GM21619 (cell line): ENCODE measurements around the gene GJA5.

Source experiments
- ATAC-seq: cut with Tn5 transposase; IDR thresholded peaks from one replicate; pipeline ENCODE4 v1.9.1; 2021; ENCODE audit not compliant: unreplicated experiment

The GJA5 gene

DNA sequence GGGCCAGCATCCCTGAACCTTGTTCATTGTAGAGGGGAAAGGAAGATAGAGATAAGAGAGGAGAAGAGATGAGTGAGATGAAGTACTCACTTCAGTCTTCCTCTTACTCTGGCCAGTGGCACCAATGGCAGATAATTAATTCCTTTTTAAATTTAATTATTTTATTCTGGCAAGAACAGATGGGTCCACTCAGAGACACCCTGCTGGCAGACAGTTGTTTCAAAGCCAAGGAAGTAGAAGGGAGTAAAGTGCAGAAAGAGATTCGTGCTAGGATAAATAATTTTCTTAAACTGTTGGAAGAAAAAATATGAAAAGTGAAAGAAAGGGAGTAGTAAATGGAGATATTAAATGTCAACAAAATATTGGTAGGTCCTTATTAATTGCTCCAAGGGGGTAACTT is 7.7 kb upstream of the GJA5 start:
- ATAC-seq = no peak

DNA sequence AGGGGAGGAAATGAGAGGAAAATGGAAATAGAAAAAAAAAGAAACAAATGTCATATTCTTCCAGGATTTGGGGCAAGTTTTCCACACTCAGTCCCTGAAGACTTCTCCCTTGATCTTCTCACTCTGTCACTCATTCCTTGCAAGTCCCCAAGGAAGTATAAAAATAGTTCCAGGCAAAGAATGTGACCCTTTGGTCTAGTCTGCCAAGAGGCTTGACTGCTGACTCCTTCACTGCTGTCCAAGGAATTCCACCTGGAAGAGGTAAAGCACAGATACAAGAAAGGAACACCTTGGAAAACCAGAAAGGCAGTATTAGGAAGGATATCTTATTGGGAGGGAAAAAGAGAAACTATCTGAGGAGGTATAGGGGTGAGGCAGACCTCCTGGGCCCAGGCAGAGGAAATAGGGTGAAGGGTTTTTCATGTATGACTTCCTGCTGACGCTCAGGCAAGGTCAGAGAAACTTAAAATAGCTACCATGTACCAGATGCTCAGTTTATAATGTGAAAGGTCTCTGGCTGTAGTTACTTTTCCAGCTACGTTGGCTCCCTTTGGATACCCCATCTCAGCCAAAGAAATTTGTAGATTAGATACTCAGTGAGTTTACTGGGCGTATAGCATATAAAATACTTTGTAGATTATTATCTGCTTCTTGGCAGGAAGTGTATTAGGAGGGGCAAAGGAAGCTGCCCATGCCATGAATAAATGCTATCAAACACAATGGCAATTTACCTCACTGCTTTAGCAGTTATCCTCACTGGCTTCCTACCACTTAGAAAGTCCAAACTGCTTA is 2.0 kb upstream of the GJA5 start:
- no peak for ATAC-seq

DNA sequence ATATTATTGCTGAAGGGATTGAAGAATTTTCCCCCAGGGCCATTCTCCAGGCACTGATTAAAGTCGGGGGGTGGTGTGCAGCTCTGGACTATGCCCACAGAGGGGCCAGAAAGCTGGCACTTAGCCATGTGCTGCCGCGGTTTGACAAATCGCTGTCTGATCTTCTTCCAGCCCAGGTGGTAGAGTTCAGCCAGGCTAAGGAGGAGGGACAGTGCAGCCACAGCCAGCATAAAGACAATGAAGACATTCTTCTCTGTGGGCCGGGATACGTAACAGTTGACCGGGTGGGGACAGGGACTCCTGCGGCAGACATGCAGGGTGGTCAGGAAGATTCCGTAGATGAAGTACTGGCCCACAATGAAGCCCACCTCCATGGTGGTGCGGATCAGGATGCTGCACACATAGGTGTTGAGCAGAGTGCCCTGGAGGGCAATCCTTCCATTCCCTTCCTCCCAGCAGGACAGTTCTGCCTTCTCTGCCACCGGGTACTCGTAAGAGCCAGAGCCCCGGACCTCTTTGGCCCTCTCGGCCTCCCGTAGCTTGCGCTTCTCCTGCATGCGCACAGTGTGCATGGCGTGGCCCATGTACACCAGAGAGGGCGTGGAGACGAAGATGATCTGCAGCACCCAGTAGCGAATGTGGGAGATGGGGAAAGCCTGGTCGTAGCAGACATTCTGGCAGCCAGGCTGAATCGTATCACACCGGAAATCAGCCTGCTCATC is 1.9 kb downstream of the GJA5 start:
- ATAC-seq = no peak

DNA sequence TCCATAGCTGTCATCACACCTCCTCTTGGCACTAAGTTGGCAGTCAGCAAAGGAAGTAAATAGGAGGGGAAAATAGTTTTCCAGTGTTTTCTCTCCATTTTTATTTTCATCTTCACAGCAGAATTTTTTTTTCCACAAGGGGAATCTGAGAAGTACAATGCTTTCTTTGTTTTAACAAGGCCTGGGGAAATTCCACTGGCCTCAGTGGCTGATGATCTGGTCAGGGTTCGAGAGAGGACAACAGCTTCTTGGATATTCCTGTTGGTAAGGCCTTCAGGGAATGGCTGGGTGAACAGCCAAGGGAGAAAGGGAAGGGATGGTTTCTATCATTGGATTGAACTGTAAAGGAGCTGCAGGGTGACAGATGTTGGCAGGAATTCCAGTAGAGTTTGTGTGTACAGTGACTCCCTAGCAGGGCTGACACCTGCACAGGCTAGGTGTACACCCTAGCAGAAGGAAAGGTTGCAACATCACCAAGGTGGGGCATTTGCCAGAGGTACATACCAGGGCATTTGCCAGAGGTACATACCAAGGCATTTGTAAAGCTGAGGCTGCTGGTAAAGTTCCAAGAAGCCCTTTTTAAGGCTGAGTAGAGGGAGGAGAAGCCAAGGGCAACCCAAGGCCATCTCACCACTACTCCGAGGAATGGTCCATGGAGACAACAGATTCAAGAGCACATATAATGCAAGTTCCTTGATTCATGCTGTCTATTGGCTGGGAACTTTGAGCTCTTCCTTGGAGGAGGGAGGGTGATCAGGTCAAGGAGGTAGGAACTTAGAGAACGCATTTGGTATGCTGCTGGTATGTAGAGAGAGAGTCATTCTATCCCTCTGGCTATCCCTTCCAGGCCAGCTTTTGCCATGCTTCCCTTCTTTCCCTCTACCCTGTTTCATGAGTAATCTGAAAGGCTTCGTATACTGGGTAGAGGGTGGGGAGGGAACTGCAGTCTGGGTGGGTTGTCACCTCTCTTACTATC is 3.1 kb downstream of the GJA5 start:
- no peak for ATAC-seq

DNA sequence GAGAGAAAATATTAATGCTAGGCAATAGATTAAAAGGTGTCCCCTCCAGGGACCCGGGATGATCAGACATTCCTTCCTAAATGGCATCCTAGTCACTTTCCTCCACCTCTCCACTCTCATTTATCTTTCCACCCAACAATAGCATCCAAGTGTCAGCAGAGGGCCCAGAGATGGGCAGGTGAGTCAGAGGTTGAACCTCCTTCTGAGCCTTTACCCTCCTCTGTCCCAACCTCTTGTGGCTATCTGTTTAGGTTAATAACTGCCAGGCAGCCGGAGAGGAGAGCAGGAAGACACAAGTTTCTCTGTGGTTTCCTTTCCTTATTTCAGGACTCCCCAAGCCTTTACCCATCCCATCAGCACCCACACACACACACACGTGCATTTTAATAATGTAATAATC is 4.1 kb downstream of the GJA5 start:
- ATAC-seq = no peak

DNA sequence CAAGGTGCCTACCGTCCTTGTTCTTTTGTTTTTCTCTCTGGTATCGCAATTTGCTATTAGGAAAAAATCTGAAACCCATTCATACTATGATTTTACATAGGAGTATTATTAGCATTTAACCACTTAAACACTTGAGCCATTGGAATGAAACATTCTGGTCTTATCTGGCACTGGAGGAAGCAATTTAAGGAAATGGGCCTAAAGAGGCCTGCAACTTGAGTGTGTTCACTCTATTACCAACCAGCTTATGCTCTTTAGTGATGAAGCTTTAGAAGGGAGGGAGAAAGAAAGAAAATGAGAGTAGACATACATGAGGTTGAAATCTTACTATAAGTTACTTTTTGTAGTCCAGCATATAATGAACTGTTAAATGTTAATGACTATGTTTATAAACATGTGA is 5.7 kb downstream of the GJA5 start:
- ATAC-seq = no peak

DNA sequence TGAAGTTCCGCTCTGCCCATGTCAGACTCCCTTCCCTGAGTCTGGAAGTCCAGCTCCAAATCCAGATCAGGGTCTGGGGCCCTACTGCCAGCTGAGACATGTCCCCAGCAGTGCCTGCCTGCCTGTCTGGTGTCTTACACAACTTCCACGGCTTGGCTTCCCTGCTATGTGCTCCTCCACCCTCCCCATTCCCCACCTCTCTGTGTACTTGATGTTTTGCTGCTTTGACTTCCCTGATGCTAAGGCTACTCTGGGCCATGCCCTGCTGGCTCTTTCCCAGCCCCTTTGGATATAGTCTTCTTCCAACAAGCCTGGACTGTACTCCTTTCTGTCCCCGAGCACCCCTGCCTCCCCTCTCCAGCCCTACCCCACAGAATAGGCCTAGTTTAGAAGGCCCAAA is 7.3 kb downstream of the GJA5 start:
- ATAC-seq = no peak

DNA sequence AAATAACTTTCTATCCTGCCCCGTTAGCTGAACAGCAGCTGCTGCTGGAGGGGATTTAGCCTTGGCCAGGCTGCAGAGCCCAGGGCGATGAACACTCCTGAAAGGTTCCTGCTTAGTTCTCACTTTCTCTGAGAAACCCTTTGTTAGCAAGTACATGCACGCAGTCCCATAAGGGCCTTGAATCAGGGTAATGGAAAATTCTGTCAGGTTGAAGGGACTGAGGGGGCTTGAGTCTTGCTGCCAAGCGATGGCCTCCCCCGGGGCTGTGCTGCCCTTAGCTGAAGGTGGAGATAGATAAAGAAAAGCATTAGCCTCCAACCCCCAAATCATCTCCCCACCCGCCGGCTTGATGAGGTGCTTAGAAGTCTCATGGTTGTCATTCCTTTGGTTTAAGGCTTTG is 7.9 kb downstream of the GJA5 start:
- no peak for ATAC-seq

DNA sequence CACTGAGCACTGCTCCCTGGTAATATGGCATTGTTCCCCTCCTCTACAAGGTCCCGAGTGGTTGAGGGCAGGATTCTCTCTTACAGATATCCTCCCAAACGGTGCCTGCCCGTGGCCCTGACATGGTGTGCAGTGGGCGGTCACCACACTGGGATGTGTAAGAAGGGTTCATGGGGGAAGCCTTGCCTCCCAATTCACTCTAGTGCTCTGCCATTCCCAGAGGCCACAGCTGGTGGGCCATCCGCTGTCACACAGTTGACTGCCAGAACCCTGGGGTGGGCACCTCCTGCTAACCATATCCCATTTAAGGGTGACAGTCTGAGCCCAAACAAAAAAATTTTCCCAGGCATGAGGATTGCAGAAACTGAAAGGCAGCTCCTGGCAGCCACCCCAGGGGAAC is 9.1 kb downstream of the GJA5 start:
- no peak for ATAC-seq

DNA sequence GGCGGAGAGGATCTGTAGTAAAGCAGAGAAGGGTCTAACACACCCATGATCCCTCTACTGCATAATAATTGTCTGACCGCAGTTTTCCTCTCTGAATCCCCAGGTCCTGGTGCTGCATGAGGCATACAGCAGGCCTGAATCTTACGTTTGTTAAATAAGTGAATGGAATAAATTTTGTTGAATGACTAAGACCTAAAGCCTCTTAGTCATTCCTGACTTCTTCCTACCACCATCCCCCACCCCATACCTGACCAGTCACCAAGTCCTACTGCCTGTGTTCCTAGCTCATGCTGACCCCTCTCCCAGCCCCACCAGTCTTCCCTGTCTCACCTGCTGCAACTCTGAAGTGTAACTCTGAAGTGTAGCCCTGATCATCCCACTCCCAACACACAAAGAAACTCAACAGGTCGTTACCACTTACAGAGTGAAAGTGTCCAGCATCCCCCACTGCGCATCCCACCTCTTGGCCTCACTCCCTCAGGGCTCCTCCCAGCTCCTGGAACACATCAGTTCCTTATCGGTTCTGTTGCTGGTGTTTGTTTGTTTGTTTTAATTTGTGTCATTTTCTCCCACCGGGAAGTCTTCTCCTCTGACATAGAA is 9.7 kb downstream of the GJA5 start:
- no peak for ATAC-seq

DNA sequence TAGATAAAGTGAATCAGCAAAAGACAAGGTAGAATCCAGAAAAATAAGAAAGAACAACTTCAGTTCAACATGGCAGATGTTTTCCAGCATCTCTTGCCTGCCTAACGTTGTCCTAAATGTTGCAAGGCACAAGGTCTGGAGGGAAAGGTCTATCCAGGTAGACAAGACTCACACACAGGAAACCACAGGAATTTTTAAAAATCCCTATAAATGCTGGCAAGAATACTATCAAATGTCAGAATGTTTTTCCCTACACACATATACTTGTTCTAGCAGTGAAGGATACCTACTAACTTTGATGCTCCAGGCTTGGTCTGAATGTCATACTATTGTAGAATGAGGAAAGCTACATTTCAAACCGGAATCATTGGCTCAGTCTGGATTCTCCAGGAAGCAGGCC is 10.6 kb downstream of the GJA5 start:
- ATAC-seq = no peak

DNA sequence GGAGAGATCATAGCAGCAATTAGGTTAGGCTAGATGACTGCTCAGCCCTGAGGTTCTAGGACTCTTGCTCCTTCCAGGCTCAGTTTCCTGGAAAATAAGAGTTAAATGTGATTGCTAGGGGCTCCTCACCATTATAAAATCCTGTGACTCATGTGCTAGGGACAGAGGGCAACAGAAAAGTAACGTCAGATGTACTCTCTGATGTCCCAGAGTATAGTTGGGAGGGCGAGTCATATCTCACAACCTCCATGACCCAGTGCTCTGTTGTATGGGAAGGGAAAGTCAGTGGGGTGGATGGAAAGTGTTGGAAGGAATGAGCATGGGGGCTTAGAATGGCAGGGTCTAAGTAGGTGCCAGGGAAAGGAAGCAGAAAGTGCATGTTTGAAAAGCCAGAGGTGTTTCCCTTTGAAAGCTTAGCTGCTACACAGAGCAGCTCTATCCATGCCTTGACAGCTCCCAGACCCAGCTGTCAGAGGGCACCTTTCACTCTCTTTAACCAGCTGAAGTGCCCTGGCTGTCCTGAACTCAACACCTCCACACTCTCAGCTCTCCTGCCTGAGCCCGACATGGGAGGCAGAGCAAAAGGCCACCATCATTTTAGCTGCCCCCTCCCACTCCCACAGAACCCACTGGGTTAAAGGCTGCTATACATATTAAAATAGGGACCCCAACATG is 11.6 kb downstream of the GJA5 start:
- ATAC-seq = no peak

DNA sequence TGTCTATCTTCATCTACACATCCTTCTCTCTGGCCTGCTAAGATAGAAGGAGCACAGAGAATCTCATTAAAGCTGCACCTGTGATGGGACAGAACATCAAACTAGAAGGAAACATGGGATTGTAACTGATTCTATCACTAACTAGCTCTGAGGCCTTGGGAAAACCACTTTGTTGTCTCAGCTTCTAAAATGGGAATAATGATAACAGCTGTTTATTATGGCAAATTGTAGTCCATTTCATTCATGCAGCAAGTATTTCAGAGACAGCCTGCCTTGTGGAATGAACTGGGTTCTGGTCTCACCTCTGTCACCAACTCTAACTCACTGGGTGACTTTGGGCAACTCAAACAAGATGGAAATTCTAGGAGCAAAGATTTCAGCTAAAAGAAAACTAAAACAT is 12.4 kb downstream of the GJA5 start:
- ATAC-seq = no peak

DNA sequence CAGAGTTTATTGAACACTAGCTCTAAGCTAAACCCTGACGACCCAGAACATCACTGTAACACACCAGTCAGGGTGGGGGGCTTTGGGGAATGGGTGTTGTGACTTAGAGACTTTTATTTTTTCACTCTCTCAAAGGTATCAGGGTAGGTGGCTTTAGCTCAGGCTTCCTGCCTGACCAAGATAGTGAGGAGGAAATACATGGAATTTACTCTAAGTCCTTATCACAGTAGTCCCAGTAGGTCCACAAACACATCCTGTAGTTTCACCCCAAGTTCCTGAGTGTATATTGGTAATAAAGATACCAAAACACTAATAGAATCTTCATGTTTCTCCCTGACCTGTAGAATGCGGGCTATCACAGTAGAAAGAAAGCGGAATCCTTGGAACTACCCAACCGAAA is 15.1 kb downstream of the GJA5 start:
- ATAC-seq = no peak

DNA sequence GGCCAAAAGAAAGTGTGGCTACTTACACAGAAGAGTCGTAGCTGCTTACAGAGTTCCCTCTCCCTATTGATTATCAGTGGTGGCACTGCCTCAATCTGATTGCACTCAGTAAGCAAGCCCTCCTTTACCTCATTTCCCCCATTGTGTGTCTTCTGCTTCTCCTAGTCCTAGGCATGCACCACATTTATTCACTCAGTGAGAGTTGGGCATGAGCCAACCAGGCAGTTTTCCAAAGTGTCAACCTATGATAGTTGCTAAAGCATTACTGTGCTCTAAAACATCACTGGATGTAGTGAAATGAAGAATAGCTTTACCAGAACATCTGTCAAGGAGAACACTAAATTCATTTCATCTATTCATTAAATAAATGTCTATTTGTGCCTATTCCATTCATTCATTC is 19.3 kb downstream of the GJA5 start:
- no peak for ATAC-seq

DNA sequence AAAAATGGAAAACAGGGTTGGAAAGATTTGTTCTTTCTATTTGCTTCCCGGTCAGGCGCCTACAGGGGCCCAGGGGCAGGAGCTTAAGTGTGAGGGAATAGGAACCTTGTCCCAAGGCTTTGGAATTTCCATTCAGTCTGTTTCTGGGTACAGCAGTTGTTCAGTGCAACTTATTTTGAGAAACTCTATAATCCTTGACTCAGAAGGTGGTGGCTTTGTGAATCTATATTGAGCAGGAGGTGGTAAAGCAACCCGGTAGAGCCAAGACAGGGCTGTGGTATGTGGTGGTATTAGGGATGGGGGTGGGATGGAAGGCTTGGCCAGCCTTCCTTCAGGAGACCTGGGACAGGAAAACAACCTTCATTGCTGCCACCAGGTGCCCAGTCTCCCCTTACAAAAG is 20.0 kb downstream of the GJA5 start:
- no peak for ATAC-seq

DNA sequence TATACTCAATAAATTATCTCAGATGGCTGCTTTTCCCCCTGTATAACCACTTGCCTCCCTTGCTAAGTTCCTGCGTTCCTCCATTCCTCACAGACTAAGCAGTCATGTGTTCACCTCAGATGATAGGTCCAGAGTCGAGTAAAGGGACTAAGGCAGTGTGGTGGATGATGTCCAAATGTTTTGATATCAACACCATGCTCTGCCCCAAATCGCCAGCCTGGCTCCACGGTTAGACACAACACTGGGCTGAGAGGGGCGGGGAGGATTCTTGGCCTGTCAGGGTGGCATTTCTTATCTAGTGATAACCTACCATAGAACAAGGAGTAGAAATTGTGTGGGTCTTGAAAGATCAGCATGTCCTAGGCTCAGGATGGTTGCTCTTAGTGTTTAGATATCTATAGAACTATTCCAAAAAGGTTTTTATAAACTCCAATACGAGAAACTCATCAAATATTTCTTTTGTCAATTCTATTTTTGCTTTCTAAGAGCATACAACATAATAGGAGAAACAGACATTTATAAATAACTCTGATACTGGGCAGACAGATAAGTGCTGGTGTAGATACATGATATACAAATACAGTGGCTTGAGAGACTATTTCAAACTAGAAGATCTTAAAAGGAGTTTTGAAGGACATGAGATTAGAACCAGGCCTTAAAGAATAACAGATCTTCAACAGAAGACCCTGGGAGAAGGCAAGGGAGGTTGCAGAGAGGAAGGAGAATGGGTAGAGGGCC is 21.5 kb downstream of the GJA5 start:
- no peak for ATAC-seq

DNA sequence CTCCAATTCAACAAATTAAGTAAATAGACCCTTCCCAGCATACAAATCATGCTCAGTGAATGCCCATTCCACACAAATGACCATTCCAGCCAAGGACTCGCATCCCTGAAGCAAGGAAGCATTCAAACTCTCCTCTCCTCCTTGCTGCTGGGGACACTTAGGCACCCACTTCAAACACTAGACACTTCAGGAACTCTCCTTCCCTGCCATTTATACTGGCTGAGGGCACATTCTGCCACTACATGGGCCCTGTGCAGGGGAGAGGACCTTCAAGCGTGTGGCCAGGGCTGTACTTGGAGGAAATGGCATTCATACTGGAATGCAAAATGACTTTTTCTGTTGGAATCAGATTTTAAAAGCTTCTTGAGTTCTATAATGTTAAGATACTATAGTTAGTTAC is 22.3 kb downstream of the GJA5 start:
- ATAC-seq = no peak

DNA sequence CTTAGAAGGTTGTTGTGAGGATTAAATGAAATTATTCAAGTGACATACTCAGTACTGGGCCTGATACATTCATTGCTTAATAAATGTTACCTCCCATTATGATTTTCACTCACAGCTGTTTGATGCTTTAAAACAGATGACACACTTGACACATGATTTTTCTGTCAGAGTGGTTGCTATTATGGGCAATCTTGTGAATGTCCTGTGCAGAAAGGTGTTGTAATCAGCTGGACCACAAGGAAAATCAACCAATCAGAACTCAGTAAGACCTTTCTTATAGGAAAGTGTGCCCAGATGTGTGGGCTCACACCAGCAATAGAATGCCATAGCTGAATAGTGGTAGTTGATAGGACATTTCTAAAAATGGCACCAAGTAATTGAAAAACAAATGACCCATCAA is 23.5 kb downstream of the GJA5 start:
- ATAC-seq = no peak

DNA sequence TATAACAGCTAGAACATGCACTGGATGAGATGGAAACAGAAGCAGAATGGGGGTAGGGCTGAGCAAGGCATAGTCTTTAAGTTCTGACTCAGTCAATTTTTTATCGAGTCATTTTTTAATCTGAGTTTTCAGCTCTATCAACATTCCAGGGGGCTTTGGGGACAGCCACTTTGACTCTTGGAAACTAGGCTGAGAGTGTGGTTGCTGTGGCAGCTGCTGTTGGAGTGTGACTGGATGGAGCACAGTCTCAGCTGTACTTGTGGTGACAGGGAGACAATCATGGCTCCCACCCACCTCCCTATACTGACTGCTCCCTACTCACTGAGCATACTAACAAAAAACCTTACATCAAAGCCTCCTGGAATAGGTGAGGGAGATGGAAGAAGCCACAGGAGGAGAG is 25.0 kb downstream of the GJA5 start:
- ATAC-seq = no peak
